H1 (cell line): ENCODE data around the gene SUCLG2. TPM values are rescaled to one million over a fixed set of nuclear protein-coding genes. Genes with fewer than 3 reads are reported as not detected.

Experiments
- CTCF ChIA-PET: fragments of 300-600 bp; sonication (Branson Sonifier 250); formaldehyde crosslinking; loops from one replicate; lab custom pipeline; 2021; ENCODE audit not compliant: partially characterized antibody; lab: Charles Lee
- POLR2A ChIA-PET: fragments of 300-600 bp; sonication (Branson Sonifier 250); formaldehyde crosslinking; loops from one replicate; lab custom pipeline; 2021; ENCODE audit warnings: inconsistent platforms; ENCODE audit not compliant: partially characterized antibody; lab: Charles Lee
- DNase-seq, 2 experiments: peaks; one replicate each; pipeline versions ENCODE4 v3.0.0 to v3.0.0-alpha.2; 2010 to 2022; ENCODE audit warnings: low spot score in 2 of 2, low read depth in 1 of 2, mixed read lengths in 1 of 2
- FAIRE-seq: peaks from 2 replicates; lab custom pipeline; 2011; peaks lifted over from hg19 to GRCh38; lab: Jason Lieb, UNC
- H2AFZ ChIP-seq: 2 replicates; pipeline ENCODE4 v1.8.1; 2012; ENCODE audit warnings: low read length, inconsistent platforms
- H2AK5ac ChIP-seq: 2 replicates; pipeline ENCODE4 v1.6.1; 2013; ENCODE audit warnings: low read depth, low read length
- H2BK120ac ChIP-seq: replicated peaks from 2 replicates; pipeline ENCODE3; 2013; ENCODE audit warnings: low read depth, low read length, inconsistent platforms
- H2BK12ac ChIP-seq: 2 replicates; pipeline ENCODE4 v1.6.1; 2013; ENCODE audit warnings: low read depth, low read length
- H2BK15ac ChIP-seq: 2 replicates; pipeline ENCODE4 v1.6.1; 2013; ENCODE audit warnings: low read length
- H2BK20ac ChIP-seq: 2 replicates; pipeline ENCODE4 v1.6.1; 2013; ENCODE audit warnings: low read length
- H2BK5ac ChIP-seq: 2 replicates; pipeline ENCODE4 v1.6.1; 2013; ENCODE audit warnings: low read depth, low read length
- H3K14ac ChIP-seq: 2 replicates; pipeline ENCODE4 v1.6.1; 2013; ENCODE audit warnings: inconsistent platforms; ENCODE audit not compliant: insufficient read length
- H3K18ac ChIP-seq: 2 replicates; pipeline ENCODE4 v1.6.1; 2013; ENCODE audit warnings: low read length; ENCODE audit errors: extremely low read depth
- H3K23ac ChIP-seq: 2 replicates; pipeline ENCODE4 v1.6.1; 2013; ENCODE audit warnings: inconsistent platforms; ENCODE audit not compliant: insufficient read length
- H3K23me2 ChIP-seq: 2 replicates; pipeline ENCODE4 v1.6.1; 2013; ENCODE audit warnings: low read depth, low read length
- H3K27ac ChIP-seq: 2 replicates; pipeline ENCODE4 v1.6.1; 2011; ENCODE audit warnings: low read depth, low read length, inconsistent platforms
- H3K27me3 ChIP-seq, 4 experiments: replicated peaks in 1 of 4; 1 replicate in 1 of 4; 2 replicates in 3 of 4; pipeline versions ENCODE4 v1.6.1 to v1.8.1; 2011 to 2013; ENCODE audit warnings: low read length in 3 of 4, mild to moderate bottlenecking in 3 of 4, inconsistent platforms in 2 of 4, mixed read lengths in 2 of 4, moderate library complexity in 1 of 4; ENCODE audit not compliant: control insufficient read depth in 3 of 4, insufficient read depth in 3 of 4; ENCODE audit errors: extremely low read depth in 1 of 4
- H3K36me3 ChIP-seq, 4 experiments: 2 replicates each; pipeline versions ENCODE4 v1.6.1 to v1.8.1; 2011 to 2013; ENCODE audit warnings: mild to moderate bottlenecking in 4 of 4, low read length in 3 of 4, moderate library complexity in 2 of 4, control low read depth in 1 of 4, inconsistent platforms in 1 of 4; ENCODE audit not compliant: insufficient read depth in 4 of 4, control insufficient read depth in 2 of 4
- H3K4ac ChIP-seq: replicated peaks from 2 replicates; pipeline ENCODE3; 2013; ENCODE audit warnings: low read length, low read depth, mixed read lengths, inconsistent platforms; ENCODE audit not compliant: insufficient read length
- H3K4me1 ChIP-seq, 4 experiments: replicated peaks in 1 of 4; 1 replicate in 1 of 4; 2 replicates in 3 of 4; pipeline versions ENCODE4 v1.6.1 to v1.8.1; 2011 to 2013; ENCODE audit warnings: low read length in 3 of 4, inconsistent platforms in 2 of 4, mixed read lengths in 1 of 4; ENCODE audit not compliant: insufficient read depth in 4 of 4, control insufficient read depth in 3 of 4
- H3K4me2 ChIP-seq, 2 experiments: 2 replicates each; pipeline versions ENCODE4 v1.6.1 to v1.8.1; 2011 to 2013; ENCODE audit warnings: low read depth in 2 of 2, low read length in 2 of 2, control low read depth in 1 of 2, inconsistent platforms in 1 of 2, mild to moderate bottlenecking in 1 of 2; ENCODE audit not compliant: insufficient read depth in 1 of 2
- H3K4me3 ChIP-seq, 4 experiments: fragments of 200-600, 300-600 bp in 1 of 4; sonication (generic), shearing (Covaris generic), sonication (Bioruptor Twin) in 1 of 4; 2 replicates each; pipeline versions ENCODE4 v1.5.1 to v1.8.1; 2011 to 2016; ENCODE audit warnings: low read length in 4 of 4, low read depth in 3 of 4, control low read depth in 2 of 4, inconsistent platforms in 2 of 4, mild to moderate bottlenecking in 2 of 4, mixed read lengths in 1 of 4, moderate library complexity in 1 of 4; ENCODE audit not compliant: insufficient read depth in 2 of 4; ENCODE audit errors: extremely low read depth in 1 of 4
- H3K56ac ChIP-seq: replicated peaks from 2 replicates; pipeline ENCODE3; 2013; ENCODE audit warnings: low read depth, mild to moderate bottlenecking, mixed read lengths, low read length, inconsistent platforms; ENCODE audit not compliant: insufficient read length
- H3K79me1 ChIP-seq: 2 replicates; pipeline ENCODE4 v1.6.1; 2013; ENCODE audit warnings: low read depth, low read length, control low read depth
- H3K79me2 ChIP-seq, 2 experiments: 2 replicates each; pipeline versions ENCODE4 v1.6.1 to v1.8.1; 2012 to 2013; ENCODE audit warnings: low read length in 2 of 2, mild to moderate bottlenecking in 2 of 2, inconsistent platforms in 1 of 2; ENCODE audit not compliant: insufficient read depth in 2 of 2, control insufficient read depth in 1 of 2
- H3K9ac ChIP-seq, 4 experiments: replicated peaks in 1 of 4; 1 replicate in 1 of 4; 2 replicates in 3 of 4; pipeline versions ENCODE4 v1.6.1 to v1.8.1; 2011 to 2013; ENCODE audit warnings: low read depth in 3 of 4, low read length in 3 of 4, control low read depth in 2 of 4, mild to moderate bottlenecking in 2 of 4, moderate library complexity in 2 of 4, inconsistent platforms in 1 of 4; ENCODE audit errors: extremely low read depth in 1 of 4
- H3K9me3 ChIP-seq, 2 experiments: 2 replicates each; pipeline versions ENCODE4 v1.6.1 to v1.8.1; 2012 to 2013; ENCODE audit warnings: mild to moderate bottlenecking in 2 of 2, moderate library complexity in 2 of 2, control low read depth in 1 of 2, inconsistent platforms in 1 of 2, low read depth in 1 of 2, low read length in 1 of 2, mixed read lengths in 1 of 2; ENCODE audit not compliant: insufficient read depth in 2 of 2
- H4K20me1 ChIP-seq, 2 experiments: replicated peaks in 1 of 2; 2 replicates each; pipeline versions ENCODE3 to v1.8.1; 2011 to 2013; ENCODE audit warnings: inconsistent platforms in 2 of 2, low read length in 2 of 2, mild to moderate bottlenecking in 1 of 2; ENCODE audit not compliant: insufficient read depth in 2 of 2, control insufficient read depth in 1 of 2
- H4K5ac ChIP-seq: 2 replicates; pipeline ENCODE4 v1.6.1; 2013; ENCODE audit warnings: low read length, low read depth, mixed read lengths, inconsistent platforms; ENCODE audit not compliant: insufficient read length
- H4K8ac ChIP-seq: 2 replicates; pipeline ENCODE4 v1.8.0; 2013; ENCODE audit warnings: mild to moderate bottlenecking, moderate library complexity, low read length, inconsistent platforms; ENCODE audit not compliant: insufficient read depth; ENCODE audit errors: extremely low read depth
- H4K91ac ChIP-seq: replicated peaks from 2 replicates; pipeline ENCODE3; 2013; ENCODE audit warnings: low read length, mixed read lengths, inconsistent platforms; ENCODE audit not compliant: insufficient read length
- CREB1 ChIP-seq: IDR thresholded peaks from 2 replicates; pipeline ENCODE4 v1.6.1; 2012; ENCODE audit warnings: inconsistent platforms
- RBBP5 ChIP-seq: IDR thresholded peaks from 2 replicates; pipeline ENCODE4 v1.7.1; 2012; ENCODE audit warnings: low read depth, mild to moderate bottlenecking, inconsistent platforms, low read length, moderate library complexity, borderline replicate concordance
- WGBS, 2 experiments: shearing (Covaris generic) in 1 of 2; methylation state at CpG; one replicate each; pipeline versions ENCODE4 v1.1.6 to v1.1.7; 2013 to 2015; ENCODE audit warnings: low lambda C conversion rate in 2 of 2, mixed read lengths in 2 of 2, inconsistent platforms in 1 of 2, low coverage in 1 of 2, missing lambda C conversion rate in 1 of 2; ENCODE audit not compliant: insufficient replicate concordance in 2 of 2, insufficient coverage in 1 of 2, insufficient read length in 1 of 2; ENCODE audit errors: extremely low coverage in 1 of 2, missing lambda C conversion rate in 1 of 2; 5-methylcytosine and 5-hydroxymethylcytosine counted together
- polyA plus RNA-seq, 7 experiments: library from polyadenylated mRNA; depleted of rRNA in 3 of 7; stranded (reverse) in 5 of 7; unstranded in 2 of 7; fragments of >200 nt in 5 of 7; fragments of 200-250 nt in 2 of 7; gene quantifications; 1 replicate in 5 of 7; 2 replicates in 1 of 7; 4 replicates in 1 of 7; pipeline versions ENCODE4 v1.2.1 to v1.2.3, GENCODE V29; 2011 to 2013; ENCODE audit warnings: missing spikeins in 2 of 7, mixed read lengths in 2 of 7
- total RNA-seq: library from RNA; stranded (reverse); fragmentation: NEBNext Ultra II Directional; extraction: Animal tissue kit (Norgen Biotek cat#: 25700); gene quantifications from 2 replicates; pipeline ENCODE4 v1.2.1, GENCODE V29; 2021
- TF ChIP-seq, protein P1 (sequence below), 3 experiments: IDR thresholded peaks; 1 replicate in 2 of 3; 2 replicates in 1 of 3; pipeline versions ENCODE4 v1.5.1 to v1.6.1; 2011; ENCODE audit warnings: low read length in 3 of 3, mild to moderate bottlenecking in 3 of 3, inconsistent platforms in 2 of 3, low read depth in 1 of 3, moderate library complexity in 1 of 3; ENCODE audit not compliant: insufficient read depth in 1 of 3; ENCODE audit errors: control extremely low read depth in 1 of 3

The SUCLG2 gene
- total and polyA plus RNA-seq, 2 of the 8 experiments (the other 6 are each of a cell fraction or from before 2014, with no cell fraction given), result 12.9 to 46.2 TPM

DNA sequence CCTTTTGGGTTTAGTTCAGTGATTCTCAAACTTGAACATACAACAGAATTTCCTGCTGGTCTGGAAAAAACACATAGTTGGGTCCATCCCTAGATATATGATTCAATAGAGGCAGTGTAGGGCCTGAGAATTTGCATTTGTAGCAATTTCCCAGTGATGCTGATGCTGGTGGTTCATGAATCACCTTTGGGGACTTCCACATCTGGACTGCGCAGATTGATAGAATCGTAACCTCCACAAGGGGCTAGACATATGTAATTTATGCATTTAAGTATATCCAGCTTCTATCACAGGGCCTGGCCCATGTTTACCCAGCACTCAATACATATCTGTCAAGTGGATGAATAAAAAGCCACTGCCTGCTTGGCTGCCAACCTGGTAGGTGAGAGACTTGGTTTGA, 33.8 kb upstream of the SUCLG2 start:
- no peak overlapping the region for H4K5ac ChIP-seq
- H2BK20ac ChIP-seq, result no peak overlapping the region
- H2BK15ac ChIP-seq, result no peak overlapping the region
- H3K18ac ChIP-seq, result no peak overlapping the region
- no peak overlapping the region for H3K9ac ChIP-seq
- H2BK12ac ChIP-seq, result no peak overlapping the region
- no peaks in the 10 kb centered on the region; a peak in 1 of 7 replicates for H3K4me1 ChIP-seq
- WGBS, 2 experiments, result 100% methylated on average over 2 of the region's 2 CpGs; no CpG with 5 or more reads in 1 of the 2 experiments
- FAIRE-seq (no peak), DNase-seq (no peak)
- no peak overlapping the region for H3K4me3 ChIP-seq
- H4K8ac ChIP-seq, result no peak overlapping the region
- ChIA-PET CTCF (interaction anchor here (1.1 kb wide), 1 partner anchor 18 kb away, joined by 3 read pairs; no protein-coding TSS in a partner anchor), POLR2A (interaction anchor here (0.6 kb wide), 1 partner anchor 33 kb away, joined by 3 read pairs; no protein-coding TSS in a partner anchor)
- no peak overlapping the region for H3K23ac ChIP-seq
- no peaks in the 10 kb centered on the region for H3K36me3 ChIP-seq
- H3K79me2 ChIP-seq, result no peaks in the 10 kb centered on the region
- H4K20me1 ChIP-seq, result no peaks in the 10 kb centered on the region
- H3K27ac ChIP-seq, result no peak overlapping the region
- H3K27me3 ChIP-seq, result no peaks in the 10 kb centered on the region
- no peak overlapping the region for H2AK5ac ChIP-seq
- H3K23me2 ChIP-seq, result no peaks in the 10 kb centered on the region; the same call in 1 of the 2 replicates
- H3K14ac ChIP-seq, result no peak overlapping the region
- no peak overlapping the region for H4K91ac ChIP-seq
- no peak overlapping the region for H2BK5ac ChIP-seq
- H3K4me2 ChIP-seq, result no peak overlapping the region
- H3K4ac ChIP-seq, result no peak overlapping the region
- no peak overlapping the region for H2AFZ ChIP-seq
- H3K9me3 ChIP-seq, result no peaks in the 10 kb centered on the region
- H3K79me1 ChIP-seq, result no peaks in the 10 kb centered on the region
- no peak for TF ChIP-seq CREB1
- TF ChIP-seq, protein P1, sequence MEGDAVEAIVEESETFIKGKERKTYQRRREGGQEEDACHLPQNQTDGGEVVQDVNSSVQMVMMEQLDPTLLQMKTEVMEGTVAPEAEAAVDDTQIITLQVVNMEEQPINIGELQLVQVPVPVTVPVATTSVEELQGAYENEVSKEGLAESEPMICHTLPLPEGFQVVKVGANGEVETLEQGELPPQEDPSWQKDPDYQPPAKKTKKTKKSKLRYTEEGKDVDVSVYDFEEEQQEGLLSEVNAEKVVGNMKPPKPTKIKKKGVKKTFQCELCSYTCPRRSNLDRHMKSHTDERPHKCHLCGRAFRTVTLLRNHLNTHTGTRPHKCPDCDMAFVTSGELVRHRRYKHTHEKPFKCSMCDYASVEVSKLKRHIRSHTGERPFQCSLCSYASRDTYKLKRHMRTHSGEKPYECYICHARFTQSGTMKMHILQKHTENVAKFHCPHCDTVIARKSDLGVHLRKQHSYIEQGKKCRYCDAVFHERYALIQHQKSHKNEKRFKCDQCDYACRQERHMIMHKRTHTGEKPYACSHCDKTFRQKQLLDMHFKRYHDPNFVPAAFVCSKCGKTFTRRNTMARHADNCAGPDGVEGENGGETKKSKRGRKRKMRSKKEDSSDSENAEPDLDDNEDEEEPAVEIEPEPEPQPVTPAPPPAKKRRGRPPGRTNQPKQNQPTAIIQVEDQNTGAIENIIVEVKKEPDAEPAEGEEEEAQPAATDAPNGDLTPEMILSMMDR (IDR thresholded peaks at IDR 0.05; ENCODE audit: control extremely low read depth in 1 of 3, insufficient read depth in 1 of 3, low read depth in 1 of 3, low read length in 3 of 3), result no peak
- TF ChIP-seq RBBP5, result no peak
- H2BK120ac ChIP-seq, result no peak overlapping the region
- H3K56ac ChIP-seq, result no peak overlapping the region
